ENCODE data around the gene PLAAT2.
"Not testable (repeated sequence)": the region's sequence is repeated elsewhere in the genome, so short reads cannot be mapped to it uniquely, and the experiment has no call there.

Gene PLAAT2

GRCh38 chr11:63563201-63564055, at the start of gene PLAAT2:
Gene PLAAT2 (minus strand): TSS chr11:63563379. CDS start chr11:63563324, 55 bp downstream.
- no peak for DNase-seq (ENCODE audit: low read depth in 3 of 3, low spot score in 1 of 3)

- DNase-seq (ENCODE audit: low read depth in 3 of 3, low spot score in 1 of 3) = no peak
Observed at GRCh38 chr11:63612181-63612580, 49.0 kb upstream of the PLAAT2 start.

GRCh38 chr11:63611395-63611747, 48.2 kb upstream of the PLAAT2 start:
- DNase-seq (ENCODE audit: low read depth in 3 of 3, low spot score in 1 of 3) = no peak

GRCh38 chr11:63610604-63611394, 47.6 kb upstream of the PLAAT2 start:
- no peak for DNase-seq (ENCODE audit: low read depth in 3 of 3, low spot score in 1 of 3)

GRCh38 chr11:63609971-63610580, 46.9 kb upstream of the PLAAT2 start:
- DNase-seq (ENCODE audit: low read depth in 3 of 3, low spot score in 1 of 3) = no peak

- no peak for DNase-seq (ENCODE audit: low read depth in 3 of 3, low spot score in 1 of 3)
Observed at GRCh38 chr11:63609536-63609935, 46.4 kb upstream of the PLAAT2 start.

- no peak for DNase-seq (ENCODE audit: low read depth in 3 of 3, low spot score in 1 of 3)
Observed at GRCh38 chr11:63608353-63609345, 45.5 kb upstream of the PLAAT2 start.

GRCh38 chr11:63603180-63603518, 40.0 kb upstream of the PLAAT2 start:
- no peak for DNase-seq (ENCODE audit: low read depth in 3 of 3, low spot score in 1 of 3)

GRCh38 chr11:63602290-63603179, 39.4 kb upstream of the PLAAT2 start:
- not testable (repeated sequence) for DNase-seq (ENCODE audit: low read depth in 3 of 3, low spot score in 1 of 3)

- DNase-seq (ENCODE audit: low read depth in 3 of 3, low spot score in 1 of 3) = no peak
Observed at GRCh38 chr11:63599211-63600122, 36.3 kb upstream of the PLAAT2 start.

- DNase-seq (ENCODE audit: low read depth in 3 of 3, low spot score in 1 of 3) = no peak
Observed at GRCh38 chr11:63598556-63598955, 35.4 kb upstream of the PLAAT2 start.

GRCh38 chr11:63595296-63595695, 32.1 kb upstream of the PLAAT2 start:
- no peak for DNase-seq (ENCODE audit: low read depth in 3 of 3, low spot score in 1 of 3)

GRCh38 chr11:63592975-63593395, 29.8 kb upstream of the PLAAT2 start:
- no peak for DNase-seq (ENCODE audit: low read depth in 3 of 3, low spot score in 1 of 3)

GRCh38 chr11:63590024-63590788, 27.0 kb upstream of the PLAAT2 start:
- no peak for DNase-seq (ENCODE audit: low read depth in 3 of 3, low spot score in 1 of 3)

GRCh38 chr11:63589000-63589399, 25.8 kb upstream of the PLAAT2 start:
- DNase-seq (ENCODE audit: low read depth in 3 of 3, low spot score in 1 of 3) = no peak

GRCh38 chr11:63586451-63587166, 23.4 kb upstream of the PLAAT2 start:
- no peak for DNase-seq (ENCODE audit: low read depth in 3 of 3, low spot score in 1 of 3)

GRCh38 chr11:63583357-63583677, 20.1 kb upstream of the PLAAT2 start:
- no peak for DNase-seq (ENCODE audit: low read depth in 3 of 3, low spot score in 1 of 3)

All from stimulated activated CD4-positive, alpha-beta T cell treated with anti-CD3 and anti-CD28 coated beads, TNF-alpha, amount 100 ng/mL, for 1 hour (primary cell).